ENCODE measurements around the gene SLC51B.

- TF ChIP-seq CTCF (IDR thresholded peaks at IDR 0.05; ENCODE audit: low read depth, low read length, poor library complexity, severe bottlenecking) (no peak), EZH2phosphoT487 (IDR thresholded peaks at IDR 0.05; ENCODE audit: borderline replicate concordance, low read length) (no peak)
Measured at GRCh38 chr15:65006876-65007275, 38.3 kb upstream of the SLC51B start.
